Colonic mucosa (tissue), 4 donors: ENCODE measurements around the gene OLFM1. TPM values are rescaled to one million over a fixed set of nuclear protein-coding genes. Genes with fewer than 3 reads are reported as not detected.
A peak's percentile ranks its signal among the peaks of the same experiment; 100 is the strongest.

Experiments
- DNase-seq: peaks from one replicate; pipeline ENCODE4 v3.0.0-alpha.2; 2020
- H3K27ac ChIP-seq: fragments of 200-600 bp; one replicate; pipeline ENCODE4 v1.8.0; 2021
- H3K27me3 ChIP-seq: fragments of 200-600 bp; one replicate; pipeline ENCODE4 v1.8.0; 2021
- H3K36me3 ChIP-seq: fragments of 200-600 bp; one replicate; pipeline ENCODE4 v1.8.0; 2021
- H3K4me1 ChIP-seq: fragments of 200-600 bp; one replicate; pipeline ENCODE4 v1.8.0; 2021; ENCODE audit warnings: mild to moderate bottlenecking
- H3K4me3 ChIP-seq: fragments of 200-600 bp; one replicate; pipeline ENCODE4 v1.8.0; 2021
- H3K9ac ChIP-seq, 2 donors: one replicate each; pipeline ENCODE4 v1.7.0; 2013; ENCODE audit warnings: control low read depth in 2 of 2, low read depth in 2 of 2, low read length in 2 of 2
- H3K9me3 ChIP-seq: fragments of 200-600 bp; one replicate; pipeline ENCODE4 v1.8.0; 2021
- CTCF ChIP-seq: fragments of 200-600 bp; IDR thresholded peaks from one replicate; pipeline ENCODE4 v1.8.0; 2022; ENCODE audit warnings: antibody characterized with exemption, mild to moderate bottlenecking
- intact Hi-C: fragments of 100-400 bp; cut with DNase I; formaldehyde crosslinking; loops from one replicate; pipeline ENCODE4 v1.14.1; 2022
- total RNA-seq, 2 donors: library from RNA; stranded (reverse); fragmentation: NEBNext Ultra II Directional in 1 of 2; extraction: Animal tissue kit (Norgen Biotek cat#: 25700) in 1 of 2; gene quantifications; one replicate each; pipeline ENCODE4 v1.2.1, GENCODE V29; 2021
- donor health status: healthy.
- donor health status: DM: no; HTN: no; CAD: no.
- donor health status: DM: no; HTN: no; CAD: no.

The OLFM1 gene
- 1 to 10 TPM; 3.8 to 8.9 TPM for total RNA-seq

GRCh38 chr9:135087489-135087792 is at the start of gene OLFM1:
TSS of gene OLFM1 (plus strand) at chr9:135087668. CDS start at chr9:135087990, 322 bp downstream.
- H3K4me1 ChIP-seq = peaks cover 12% of the 10 kb centered on the region
- peak; percentile 76 for DNase-seq
- no peak within 1 kb of the TSS for H3K9ac ChIP-seq
- H3K27me3 ChIP-seq = peaks cover 20% of the 10 kb centered on the region
- no peak within 1 kb of the TSS for H3K27ac ChIP-seq
- no peaks in the 10 kb centered on the region for H3K36me3 ChIP-seq
- H3K9me3 ChIP-seq = no peaks in the 10 kb centered on the region
- intact Hi-C loops = loop anchor here (2.0 kb wide), 1 partner anchor 255 kb away; no protein-coding TSS in a partner anchor
- H3K4me3 ChIP-seq = peak within 1 kb of the TSS; percentile 22
- TF ChIP-seq CTCF = peak; percentile 40

- no peak for TF ChIP-seq CTCF
Observed at GRCh38 chr9:135038331-135038730, 49.1 kb upstream of the OLFM1 start.

GRCh38 chr9:135038826-135039225 is 48.6 kb upstream of the OLFM1 start:
- Histone ChIP-seq H3K4me3 (no peak overlapping the region), H3K9me3 (no peaks in the 10 kb centered on the region), H3K27ac (no peak overlapping the region), H3K4me1 (no peaks in the 10 kb centered on the region), H3K36me3 (no peaks in the 10 kb centered on the region), H3K9ac (no peak overlapping the region), H3K27me3 (no peaks in the 10 kb centered on the region)
- TF ChIP-seq CTCF = no peak
- DNase-seq = no peak
- intact Hi-C loops = no loop called here

More at GRCh38 chr9:135038331-135038730, 49.1 kb upstream of the OLFM1 start:
- Histone ChIP-seq H3K9ac (no peak overlapping the region), H3K36me3 (no peaks in the 10 kb centered on the region), H3K27me3 (no peaks in the 10 kb centered on the region), H3K4me1 (no peaks in the 10 kb centered on the region), H3K9me3 (no peaks in the 10 kb centered on the region), H3K4me3 (no peak overlapping the region), H3K27ac (no peak overlapping the region)
- no peak for DNase-seq
- intact Hi-C loops = no loop called here

- Histone ChIP-seq H3K27me3 (no peaks in the 10 kb centered on the region), H3K4me3 (no peak overlapping the region), H3K36me3 (no peaks in the 10 kb centered on the region), H3K4me1 (no peaks in the 10 kb centered on the region), H3K9ac (no peak overlapping the region), H3K27ac (no peak overlapping the region), H3K9me3 (no peaks in the 10 kb centered on the region)
- DNase-seq = no peak
- intact Hi-C loops = no loop called here
- no peak for TF ChIP-seq CTCF
Observed at GRCh38 chr9:135039266-135039870, 48.1 kb upstream of the OLFM1 start.

- intact Hi-C loops = no loop called here
- no peak for DNase-seq
- no peaks in the 10 kb centered on the region for H3K27me3 ChIP-seq
Observed at GRCh38 chr9:135039916-135040645, 47.4 kb upstream of the OLFM1 start.

More at GRCh38 chr9:135039916-135040645, 47.4 kb upstream of the OLFM1 start:
- Histone ChIP-seq H3K36me3 (no peaks in the 10 kb centered on the region), H3K27ac (no peak overlapping the region), H3K9ac (no peak overlapping the region), H3K4me3 (no peak overlapping the region), H3K9me3 (no peaks in the 10 kb centered on the region), H3K4me1 (no peaks in the 10 kb centered on the region)
- no peak for TF ChIP-seq CTCF
